ENCODE data around the gene AHR.
"Not testable (repeated sequence)": the region's sequence is repeated elsewhere in the genome, so short reads cannot be mapped to it uniquely, and the experiment has no call there.

DNA sequence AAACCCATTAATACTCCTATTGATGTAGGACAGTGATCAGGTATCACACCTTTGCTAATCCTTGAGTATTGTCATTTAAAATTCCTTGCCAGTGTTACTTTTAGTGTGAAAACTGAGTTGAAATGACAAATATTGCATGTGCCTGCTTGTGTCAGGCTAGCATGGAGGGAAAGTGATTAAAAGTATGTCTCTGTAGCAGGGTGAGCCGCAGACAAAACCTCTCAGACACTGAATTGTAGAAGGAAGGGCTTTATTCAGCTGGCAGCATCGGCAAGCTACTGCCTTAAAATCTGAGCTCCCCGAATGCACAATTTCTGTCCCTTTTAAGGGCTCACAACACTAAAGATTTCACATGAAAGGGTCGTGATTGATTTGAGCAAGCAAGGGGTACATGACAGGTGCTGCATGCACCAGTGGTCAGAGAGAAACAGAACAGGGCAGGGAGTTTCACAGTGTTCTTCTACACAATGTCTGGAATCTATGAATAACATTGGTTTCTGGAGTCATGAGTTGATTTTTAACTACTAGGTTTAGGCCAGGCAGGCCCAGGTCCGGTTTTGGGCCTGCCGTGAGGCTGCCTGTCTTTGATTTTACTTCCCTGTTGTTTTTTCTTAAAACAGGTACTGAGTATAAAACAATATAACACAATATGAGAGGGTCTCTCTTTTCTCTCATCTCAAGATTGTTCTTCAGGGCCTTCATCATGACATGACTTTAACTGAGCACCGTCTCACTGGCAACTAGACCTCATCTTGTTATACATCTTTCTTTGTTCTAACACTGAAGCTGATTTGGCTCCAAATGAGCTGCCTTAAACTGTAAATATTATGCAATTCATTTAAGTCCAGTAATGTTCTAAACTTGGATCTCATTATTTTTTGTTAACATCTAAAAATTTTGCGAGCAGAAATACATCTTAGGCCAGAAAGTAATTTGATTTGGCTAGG lies 84.2 kb downstream of the AHR start:
- not testable (repeated sequence) for TF ChIP-seq CTCF (IDR thresholded peaks at IDR 0.05 in 4 of 5, conservative IDR thresholded peaks at IDR 0.05 in 1 of 5); POLR2A (IDR thresholded peaks at IDR 0.05)

Data from gastrocnemius medialis (tissue), 4 donors.